Measurements from ENCODE around the gene IGF1R.

DNA sequence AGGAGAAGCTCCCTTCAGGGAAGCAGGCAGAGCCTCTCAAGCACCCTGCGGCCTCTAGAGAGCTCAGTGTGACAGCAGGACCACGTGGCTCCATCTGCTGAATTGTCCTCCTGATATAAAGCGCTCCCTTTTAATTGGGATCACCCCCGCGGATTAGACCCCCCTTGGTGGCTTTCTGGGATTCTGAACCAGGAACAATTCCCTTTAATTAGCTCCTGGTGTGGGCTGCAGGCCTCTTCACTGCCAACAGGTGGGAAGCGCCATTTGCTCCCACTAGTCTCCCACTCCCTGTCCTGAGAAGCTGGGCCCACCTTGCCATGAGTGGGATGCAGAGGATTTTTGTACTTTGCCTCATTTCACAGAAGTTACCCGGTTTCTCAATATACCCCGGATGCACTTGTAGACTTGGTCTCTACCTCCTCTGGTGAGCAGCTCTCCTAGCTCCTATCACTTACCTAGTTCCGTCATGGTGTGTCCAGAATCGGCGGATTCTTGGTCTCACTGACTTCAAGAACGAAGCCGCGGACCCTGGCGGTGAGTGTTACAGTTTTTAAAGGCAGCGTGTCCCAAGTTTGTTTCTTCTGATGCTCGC is 358.7 kb downstream of the IGF1R start:
- TF ChIP-seq, protein P1, sequence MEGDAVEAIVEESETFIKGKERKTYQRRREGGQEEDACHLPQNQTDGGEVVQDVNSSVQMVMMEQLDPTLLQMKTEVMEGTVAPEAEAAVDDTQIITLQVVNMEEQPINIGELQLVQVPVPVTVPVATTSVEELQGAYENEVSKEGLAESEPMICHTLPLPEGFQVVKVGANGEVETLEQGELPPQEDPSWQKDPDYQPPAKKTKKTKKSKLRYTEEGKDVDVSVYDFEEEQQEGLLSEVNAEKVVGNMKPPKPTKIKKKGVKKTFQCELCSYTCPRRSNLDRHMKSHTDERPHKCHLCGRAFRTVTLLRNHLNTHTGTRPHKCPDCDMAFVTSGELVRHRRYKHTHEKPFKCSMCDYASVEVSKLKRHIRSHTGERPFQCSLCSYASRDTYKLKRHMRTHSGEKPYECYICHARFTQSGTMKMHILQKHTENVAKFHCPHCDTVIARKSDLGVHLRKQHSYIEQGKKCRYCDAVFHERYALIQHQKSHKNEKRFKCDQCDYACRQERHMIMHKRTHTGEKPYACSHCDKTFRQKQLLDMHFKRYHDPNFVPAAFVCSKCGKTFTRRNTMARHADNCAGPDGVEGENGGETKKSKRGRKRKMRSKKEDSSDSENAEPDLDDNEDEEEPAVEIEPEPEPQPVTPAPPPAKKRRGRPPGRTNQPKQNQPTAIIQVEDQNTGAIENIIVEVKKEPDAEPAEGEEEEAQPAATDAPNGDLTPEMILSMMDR (conservative IDR thresholded peaks at IDR 0.05), result no peak
- no peak for TF ChIP-seq EZH2 (IDR thresholded peaks at IDR 0.05; ENCODE audit: low read depth)
